A673 (cell line): Measurements from ENCODE around the gene ATXN3. TPM values are rescaled to one million over a fixed set of nuclear protein-coding genes. Genes with fewer than 3 reads are reported as not detected.

Experiments used
- BruUV-seq: library from RNA; stranded (reverse); fragments of 400-500 nt; replicated peaks from 2 replicates; lab custom pipeline; 2021; lab: Mats Ljungman, UMichigan
- CTCF ChIA-PET: fragments of 300-600 bp; sonication (Branson Sonifier 250); formaldehyde crosslinking; loops from one replicate; lab custom pipeline; 2022; ENCODE audit warnings: antibody characterized with exemption; lab: Charles Lee
- POLR2A ChIA-PET: fragments of 300-600 bp; sonication (Branson Sonifier 250); formaldehyde crosslinking; loops from one replicate; lab custom pipeline; 2022; ENCODE audit warnings: antibody characterized with exemption; ENCODE audit not compliant: low non-redundant PET; lab: Charles Lee
- DNase-seq: peaks from one replicate; pipeline ENCODE4 v3.0.0-alpha.2; 2015; ENCODE audit warnings: low spot score
- H3K27ac ChIP-seq: fragments of 200-600 bp; sonication (generic); 2 replicates; pipeline ENCODE4 v1.5.1; 2016; ENCODE audit warnings: mixed run types, low read depth, mild to moderate bottlenecking, mixed read lengths, antibody characterized with exemption, low read length; ENCODE audit not compliant: poor library complexity, severe bottlenecking
- H3K27me3 ChIP-seq: fragments of 200-600 bp; sonication (generic); replicated peaks from 2 replicates; pipeline ENCODE4 v1.6.1; 2017; ENCODE audit warnings: mixed run types, low read depth, mild to moderate bottlenecking, mixed read lengths, antibody characterized with exemption, low read length; ENCODE audit not compliant: insufficient read depth, poor library complexity
- H3K36me3 ChIP-seq: fragments of 200-600 bp; sonication (generic); 2 replicates; pipeline ENCODE4 v1.6.1; 2016; ENCODE audit warnings: mixed run types, mild to moderate bottlenecking, mixed read lengths, antibody characterized with exemption, low read length; ENCODE audit not compliant: insufficient read depth, poor library complexity, severe bottlenecking
- H3K4me1 ChIP-seq: fragments of 200-600 bp; sonication (generic); 2 replicates; pipeline ENCODE4 v1.6.1; 2017; ENCODE audit warnings: mixed run types, mild to moderate bottlenecking, mixed read lengths, antibody characterized with exemption, low read length; ENCODE audit not compliant: insufficient read depth, poor library complexity, severe bottlenecking
- H3K4me3 ChIP-seq: fragments of 200-600 bp; sonication (generic); 2 replicates; pipeline ENCODE4 v1.5.1; 2016; ENCODE audit warnings: low read depth, mixed run types, mild to moderate bottlenecking, mixed read lengths, low read length; ENCODE audit not compliant: poor library complexity, severe bottlenecking
- H3K9me3 ChIP-seq: fragments of 200-600 bp; sonication (generic); 2 replicates; pipeline ENCODE4 v1.6.1; 2016; ENCODE audit warnings: mixed run types, low read depth, mild to moderate bottlenecking, mixed read lengths, antibody characterized with exemption, low read length; ENCODE audit not compliant: poor library complexity, severe bottlenecking
- EZH2 ChIP-seq: fragments of 200-600 bp; sonication (generic); IDR thresholded peaks from 2 replicates; pipeline ENCODE4 v1.6.1; 2017; ENCODE audit warnings: borderline replicate concordance, low read depth, mild to moderate bottlenecking, mixed read lengths, antibody characterized with exemption, low read length; ENCODE audit not compliant: poor library complexity, severe bottlenecking
- intact Hi-C: fragments of 100-400 bp; cut with micrococcal nuclease; formaldehyde crosslinking; loops from one replicate; pipeline ENCODE4 v1.10.0; 2022; ENCODE audit not compliant: unreplicated experiment
- total RNA-seq: library from RNA; stranded (reverse); gene quantifications from 2 replicates; pipeline ENCODE4 v1.2.3, GENCODE V29; 2021
- TF ChIP-seq, protein P1 (sequence below): fragments of 300-800, 200-600 bp; sonication (generic); conservative IDR thresholded peaks from 2 replicates; pipeline ENCODE4 v1.5.1; 2017; ENCODE audit warnings: low read depth, mild to moderate bottlenecking, antibody characterized with exemption, low read length, moderate library complexity, mixed read lengths

ATXN3 gene
- total RNA-seq, 1 experiment from 2014 or later = 27.3 TPM

DNA sequence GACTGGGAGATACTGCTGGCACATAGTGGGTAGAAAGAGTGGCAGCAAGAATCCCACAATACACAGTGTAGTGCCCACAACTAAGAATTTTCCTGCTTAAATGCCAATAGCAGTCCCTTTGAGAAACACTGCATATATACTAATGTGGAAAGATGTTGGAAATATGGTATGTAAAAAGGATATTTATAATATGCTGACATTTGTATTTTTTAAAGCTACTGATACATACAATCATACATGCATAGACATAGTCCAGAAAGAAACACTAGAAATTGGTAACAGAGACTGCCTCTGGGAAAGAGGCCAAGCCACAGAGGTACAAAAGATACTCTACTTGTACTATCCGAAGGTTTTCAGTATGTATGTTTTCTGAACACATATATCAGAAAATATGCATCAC is 96.8 kb downstream of the ATXN3 start:
- TF ChIP-seq, protein P1, sequence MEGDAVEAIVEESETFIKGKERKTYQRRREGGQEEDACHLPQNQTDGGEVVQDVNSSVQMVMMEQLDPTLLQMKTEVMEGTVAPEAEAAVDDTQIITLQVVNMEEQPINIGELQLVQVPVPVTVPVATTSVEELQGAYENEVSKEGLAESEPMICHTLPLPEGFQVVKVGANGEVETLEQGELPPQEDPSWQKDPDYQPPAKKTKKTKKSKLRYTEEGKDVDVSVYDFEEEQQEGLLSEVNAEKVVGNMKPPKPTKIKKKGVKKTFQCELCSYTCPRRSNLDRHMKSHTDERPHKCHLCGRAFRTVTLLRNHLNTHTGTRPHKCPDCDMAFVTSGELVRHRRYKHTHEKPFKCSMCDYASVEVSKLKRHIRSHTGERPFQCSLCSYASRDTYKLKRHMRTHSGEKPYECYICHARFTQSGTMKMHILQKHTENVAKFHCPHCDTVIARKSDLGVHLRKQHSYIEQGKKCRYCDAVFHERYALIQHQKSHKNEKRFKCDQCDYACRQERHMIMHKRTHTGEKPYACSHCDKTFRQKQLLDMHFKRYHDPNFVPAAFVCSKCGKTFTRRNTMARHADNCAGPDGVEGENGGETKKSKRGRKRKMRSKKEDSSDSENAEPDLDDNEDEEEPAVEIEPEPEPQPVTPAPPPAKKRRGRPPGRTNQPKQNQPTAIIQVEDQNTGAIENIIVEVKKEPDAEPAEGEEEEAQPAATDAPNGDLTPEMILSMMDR = no peak
- no peak for TF ChIP-seq EZH2
- ChIA-PET POLR2A (no interaction called here), CTCF (no interaction called here)
- no peak overlapping the region for H3K4me3 ChIP-seq
- BruUV-seq = no TSS peak
- no peaks in the 10 kb centered on the region for H3K27me3 ChIP-seq
- no peak for DNase-seq
- no peaks in the 10 kb centered on the region for H3K9me3 ChIP-seq
- no peaks in the 10 kb centered on the region for H3K4me1 ChIP-seq
- no peak overlapping the region for H3K27ac ChIP-seq
- H3K36me3 ChIP-seq = peaks cover 28% of the 10 kb centered on the region
- intact Hi-C loops = no loop called here

Other genes starting within 250 kb of the ATXN3 start
- 0.45 and 0.59 TPM in 2 replicates for gene TC2N, start 239.0 kb downstream of the ATXN3 start, total RNA-seq
- gene FBLN5, start 158.9 kb downstream of the ATXN3 start, total RNA-seq = 10.7 and 15.7 TPM in 2 replicates
- 39.7 and 46.9 TPM in 2 replicates for gene TRIP11, start 66.5 kb downstream of the ATXN3 start, total RNA-seq
- 140 and 154 TPM in 2 replicates for gene NDUFB1, start 15.1 kb upstream of the ATXN3 start, total RNA-seq
- gene CPSF2, start 15.4 kb upstream of the ATXN3 start, total RNA-seq = 119 and 129 TPM in 2 replicates
- 0.15 TPM in 1 of 2 replicates, not detected in the other for gene SLC24A4, start 216.6 kb upstream of the ATXN3 start, total RNA-seq